ENCODE measurements around the gene TPM4. TPM values are rescaled to one million over a fixed set of nuclear protein-coding genes. Genes with fewer than 3 reads are reported as not detected.
"Not testable (repeated sequence)": the region's sequence is repeated elsewhere in the genome, so short reads cannot be mapped to it uniquely, and the experiment has no call there.

TPM4 gene
- total RNA-seq, 1 donor from 2014 or later = 535 TPM

- peaks cover 48% of the 10 kb centered on the region for H3K36me3 Mint-ChIP-seq
- no peak overlapping the region for H3K27ac ChIP-seq
These were observed 20.1 kb downstream of the TPM4 start for GRCh38 chr19:16096280-16096855.

GRCh38 chr19:16098416-16098768 is 22.1 kb downstream of the TPM4 start:
- no peak overlapping the region for H3K4me2 ChIP-seq
- Mint-ChIP-seq H3K27me3 (ENCODE audit: insufficient read depth, low read depth) (peaks cover 2% of the 10 kb centered on the region), H3K9me3 (no peaks in the 10 kb centered on the region), H3K4me1 (peaks cover 4% of the 10 kb centered on the region), H3K27ac (no peak overlapping the region), H3K36me3 (peaks cover 48% of the 10 kb centered on the region), H3K4me3 (no peak overlapping the region)
- peaks cover 19% of the 10 kb centered on the region for H3F3A ChIP-seq (ENCODE audit: low read depth)
- H3K79me2 ChIP-seq (ENCODE audit: low read depth) = no peaks in the 10 kb centered on the region
- H2AFZ ChIP-seq (replicated peaks) = no peak overlapping the region
- peaks cover 12% of the 10 kb centered on the region for H3K36me3 ChIP-seq
- H3K9ac ChIP-seq = no peak overlapping the region
- no peak overlapping the region for H3K27ac ChIP-seq
- no peaks in the 10 kb centered on the region for H3K4me1 ChIP-seq
- H3K4me3 ChIP-seq = no peak overlapping the region
- DNase-seq (ENCODE audit: low spot score) = no peak
- H4K20me1 ChIP-seq (ENCODE audit: low read depth) = no peaks in the 10 kb centered on the region
- no peaks in the 10 kb centered on the region for H3K27me3 ChIP-seq
- TF ChIP-seq EZH2phosphoT487 (IDR thresholded peaks at IDR 0.05) (no peak), CTCF (IDR thresholded peaks at IDR 0.05) (no peak), EZH2 (IDR thresholded peaks at IDR 0.05) (no peak)
- H3K9me3 ChIP-seq (ENCODE audit: low read depth) = no peaks in the 10 kb centered on the region

More at GRCh38 chr19:16096280-16096855, 20.1 kb downstream of the TPM4 start:
- DNase-seq (ENCODE audit: low spot score) = no peak
- Mint-ChIP-seq H3K27me3 (ENCODE audit: insufficient read depth, low read depth) (peaks cover 2% of the 10 kb centered on the region), H3K4me3 (no peak overlapping the region), H3K4me1 (peaks cover 4% of the 10 kb centered on the region), H3K9me3 (no peaks in the 10 kb centered on the region), H3K27ac (no peak overlapping the region)
- no peak overlapping the region for H2AFZ ChIP-seq (replicated peaks)
- H3K4me1 ChIP-seq = no peaks in the 10 kb centered on the region
- H3K9ac ChIP-seq = no peak overlapping the region
- peaks cover 11% of the 10 kb centered on the region for H3K36me3 ChIP-seq
- no peaks in the 10 kb centered on the region for H3K9me3 ChIP-seq (ENCODE audit: low read depth)
- H3F3A ChIP-seq (ENCODE audit: low read depth) = peaks cover 5% of the 10 kb centered on the region
- H4K20me1 ChIP-seq (ENCODE audit: low read depth) = no peaks in the 10 kb centered on the region
- H3K27me3 ChIP-seq = no peaks in the 10 kb centered on the region
- H3K79me2 ChIP-seq (ENCODE audit: low read depth) = no peaks in the 10 kb centered on the region
- no peak overlapping the region for H3K4me3 ChIP-seq
- TF ChIP-seq EZH2phosphoT487 (IDR thresholded peaks at IDR 0.05) = no peak
- no peak for TF ChIP-seq EZH2 (IDR thresholded peaks at IDR 0.05)
- no peak for TF ChIP-seq CTCF (IDR thresholded peaks at IDR 0.05)
- no peak overlapping the region for H3K4me2 ChIP-seq

GRCh38 chr19:16098821-16099220 is 22.5 kb downstream of the TPM4 start:
- Histone ChIP-seq H3K9me3 (ENCODE audit: low read depth) (no peaks in the 10 kb centered on the region), H3K27me3 (no peaks in the 10 kb centered on the region), H2AFZ (replicated peaks) (no peak overlapping the region), H3K4me2 (no peak overlapping the region), H3K36me3 (peaks cover 9% of the 10 kb centered on the region), H3K27ac (no peak overlapping the region), H4K20me1 (ENCODE audit: low read depth) (no peaks in the 10 kb centered on the region), H3K79me2 (ENCODE audit: low read depth) (no peaks in the 10 kb centered on the region), H3K9ac (no peak overlapping the region), H3K4me1 (no peaks in the 10 kb centered on the region), H3K4me3 (no peak overlapping the region), H3F3A (ENCODE audit: low read depth) (peaks cover 19% of the 10 kb centered on the region)
- Mint-ChIP-seq H3K4me1 (peaks cover 4% of the 10 kb centered on the region), H3K27me3 (ENCODE audit: insufficient read depth, low read depth) (no peaks in the 10 kb centered on the region), H3K4me3 (no peak overlapping the region), H3K9me3 (no peaks in the 10 kb centered on the region), H3K36me3 (peaks cover 45% of the 10 kb centered on the region), H3K27ac (no peak overlapping the region)
- no peak for DNase-seq (ENCODE audit: low spot score)
- TF ChIP-seq CTCF (IDR thresholded peaks at IDR 0.05) (no peak), EZH2 (IDR thresholded peaks at IDR 0.05) (no peak), EZH2phosphoT487 (IDR thresholded peaks at IDR 0.05) (no peak)

- not testable (repeated sequence) for H4K20me1 ChIP-seq (ENCODE audit: low read depth); H3K9me3 ChIP-seq (ENCODE audit: low read depth)
These were observed 23.1 kb downstream of the TPM4 start for GRCh38 chr19:16099314-16099965.

More at GRCh38 chr19:16099314-16099965, 23.1 kb downstream of the TPM4 start:
- not testable (repeated sequence) for H3K4me3 Mint-ChIP-seq; H3K4me1 Mint-ChIP-seq; H3K4me3 ChIP-seq; H3K4me1 ChIP-seq; H3K4me2 ChIP-seq; H3K27ac ChIP-seq; H3K9me3 Mint-ChIP-seq; H3K27me3 Mint-ChIP-seq (ENCODE audit: insufficient read depth, low read depth); H3K36me3 ChIP-seq; H3K27me3 ChIP-seq; H2AFZ ChIP-seq (replicated peaks); H3K79me2 ChIP-seq (ENCODE audit: low read depth); DNase-seq (ENCODE audit: low spot score); H3K9ac ChIP-seq; H3K27ac Mint-ChIP-seq
- H3F3A ChIP-seq (ENCODE audit: low read depth) = peaks cover 19% of the 10 kb centered on the region
- H3K36me3 Mint-ChIP-seq = peaks cover 44% of the 10 kb centered on the region
